Retinal pigment epithelial cell (primary cell): ENCODE data around the gene CFAP69.
"Not testable (repeated sequence)": the region's sequence is repeated elsewhere in the genome, so short reads cannot be mapped to it uniquely, and the experiment has no call there.

ENCODE experiments used
- DNase-seq: peaks from one replicate; pipeline ENCODE4 v3.0.0-alpha.2; 2010; ENCODE audit warnings: low read depth
- H3K4me3 ChIP-seq: 2 replicates; pipeline ENCODE4 v1.5.1; 2011; ENCODE audit warnings: mild to moderate bottlenecking, low read length, control low read depth, moderate library complexity
- CTCF ChIP-seq: conservative IDR thresholded peaks from 2 replicates; pipeline ENCODE4 v1.5.1; 2011; ENCODE audit warnings: low read depth, low read length, control low read depth, inconsistent platforms

Gene CFAP69

GRCh38 chr7:90347759-90348158, 102.8 kb downstream of the CFAP69 start:
- DNase-seq = no peak
- TF ChIP-seq CTCF = no peak
- H3K4me3 ChIP-seq = peak overlapping the region; percentile 96

GRCh38 chr7:90349305-90349704, 104.3 kb downstream of the CFAP69 start:
- no peak for TF ChIP-seq CTCF
- no peak overlapping the region for H3K4me3 ChIP-seq
- no peak for DNase-seq

GRCh38 chr7:90350032-90350431, 105.1 kb downstream of the CFAP69 start:
- DNase-seq, H3K4me3 ChIP-seq: not testable (repeated sequence)

- no peak for DNase-seq
- no peak overlapping the region for H3K4me3 ChIP-seq
- TF ChIP-seq CTCF = no peak
Observed at GRCh38 chr7:90351987-90352386, 107.0 kb downstream of the CFAP69 start.
